HepG2 (cell line): ENCODE data around the gene GAGE10. TPM values are rescaled to one million over a fixed set of nuclear protein-coding genes. Genes with fewer than 3 reads are reported as not detected.
"Not testable (repeated sequence)": the region's sequence is repeated elsewhere in the genome, so short reads cannot be mapped to it uniquely, and the experiment has no call there.

ENCODE experiments used
- ATAC-seq: fragments of 200-7000 bp; cut with Tn5 transposase; 3 replicates; pipeline ENCODE4 v1.9.1; 2020; ENCODE audit warnings: mild to moderate bottlenecking, moderate library complexity
- BruUV-seq: library from RNA; stranded (reverse); fragments of 400-500 nt; replicated peaks from 2 replicates; lab custom pipeline; 2021; lab: Mats Ljungman, UMichigan
- CTCF ChIA-PET: fragments of 300-600 bp; formaldehyde crosslinking; extraction: SDS; loops from one replicate; lab custom pipeline; 2021; ENCODE audit warnings: low total read pairs, inconsistent platforms, low intra/inter-chr PET ratio; lab: Yijun Ruan, JAX
- POLR2A ChIA-PET: fragments of 350-600 bp; sonication (Branson Sonifier 250); formaldehyde crosslinking; loops from one replicate; lab custom pipeline; 2020; ENCODE audit warnings: antibody characterized with exemption, inconsistent platforms; lab: Yijun Ruan, JAX
- DNase-seq: peaks from one replicate; pipeline ENCODE4 v3.0.0-alpha.2; 2015; ENCODE audit warnings: low spot score
- FAIRE-seq: peaks from 3 replicates; lab custom pipeline; 2011; peaks lifted over from hg19 to GRCh38; lab: Jason Lieb, UNC
- H2AFZ ChIP-seq: one replicate; pipeline ENCODE4 v1.6.1; 2011; ENCODE audit warnings: low read length, inconsistent platforms
- H3K27ac ChIP-seq: fragments of 300-600 bp; 3 replicates; pipeline ENCODE4 v1.8.0; 2011; ENCODE audit warnings: mixed run types, mild to moderate bottlenecking, mixed read lengths, low read length, inconsistent platforms; ENCODE audit not compliant: insufficient read depth; ENCODE audit errors: extremely low read length
- H3K27me3 ChIP-seq, 2 experiments: fragments of 200-600 bp in 1 of 2; 2 replicates in 1 of 2; 3 replicates in 1 of 2; pipeline versions ENCODE4 v1.6.0 to v1.8.0; 2011; ENCODE audit warnings: low read length in 2 of 2, mild to moderate bottlenecking in 2 of 2, moderate library complexity in 2 of 2, inconsistent platforms in 1 of 2; ENCODE audit not compliant: insufficient read depth in 2 of 2, control insufficient read depth in 1 of 2
- H3K36me3 ChIP-seq, 2 experiments: fragments of 200-600 bp in 1 of 2; replicated peaks in 1 of 2; 2 replicates in 1 of 2; 3 replicates in 1 of 2; pipeline versions ENCODE4 v1.5.1 to v1.8.0; 2011; ENCODE audit warnings: low read length in 2 of 2, inconsistent platforms in 1 of 2; ENCODE audit not compliant: insufficient read depth in 2 of 2, control insufficient read depth in 1 of 2
- H3K4me1 ChIP-seq: 2 replicates; pipeline ENCODE4 v1.5.1; 2012; ENCODE audit warnings: low read length, inconsistent platforms; ENCODE audit not compliant: insufficient read depth
- H3K4me2 ChIP-seq: 2 replicates; pipeline ENCODE4 v1.6.0; 2011; ENCODE audit warnings: low read depth, low read length, inconsistent platforms
- H3K4me3 ChIP-seq, 3 experiments: fragments of 200-600 bp in 1 of 3; sonication (generic), shearing (Covaris generic) in 1 of 3; replicated peaks in 1 of 3; 2 replicates each; pipeline ENCODE4 v1.5.1; 2011 to 2016; ENCODE audit warnings: low read length in 3 of 3, inconsistent platforms in 2 of 3, low read depth in 2 of 3, mild to moderate bottlenecking in 2 of 3, control low read depth in 1 of 3, mixed read lengths in 1 of 3; ENCODE audit not compliant: insufficient read depth in 1 of 3
- H3K79me2 ChIP-seq: one replicate; pipeline ENCODE4 v1.6.1; 2011; ENCODE audit warnings: low read length, inconsistent platforms; ENCODE audit not compliant: insufficient read depth
- H3K9ac ChIP-seq: 2 replicates; pipeline ENCODE4 v1.6.0; 2011; ENCODE audit warnings: mild to moderate bottlenecking, low read depth, low read length, inconsistent platforms; ENCODE audit not compliant: insufficient read depth
- H3K9me3 ChIP-seq: 2 replicates; pipeline ENCODE4 v1.5.1; 2012; ENCODE audit warnings: mild to moderate bottlenecking, low read length
- H4K20me1 ChIP-seq: 2 replicates; pipeline ENCODE4 v1.6.0; 2011; ENCODE audit warnings: inconsistent platforms, mild to moderate bottlenecking, low read length, moderate library complexity; ENCODE audit not compliant: insufficient read depth
- MAFK ChIP-seq, 2 experiments: IDR thresholded peaks in 1 of 2; conservative IDR thresholded peaks in 1 of 2; 2 replicates each; pipeline ENCODE4 v1.6.1; 2011; ENCODE audit warnings: improper control_type of control experiment in 2 of 2, low read length in 2 of 2
- RBM39 ChIP-seq: fragments of 200-400 bp; formaldehyde crosslinking; IDR thresholded peaks from one replicate; pipeline ENCODE4 v1.6.1; 2018; ENCODE audit warnings: antibody characterized with exemption, mild to moderate bottlenecking, low read depth, low read length; ENCODE audit not compliant: poor library complexity, severe bottlenecking
- WGBS: methylation state at CpG from one replicate; pipeline ENCODE4 v1.1.6; 2017; ENCODE audit warnings: low lambda C conversion rate; 5-methylcytosine and 5-hydroxymethylcytosine counted together
- in situ Hi-C: cut with HindIII; loops from 2 replicates; pipeline ENCODE4 v1.10.0; 2017; ENCODE audit warnings: low pct_unique_long_range_greater_than_20kb; ENCODE audit not compliant: extremely low pct_ligation_motif_present
- intact Hi-C: fragments of 100-400 bp; cut with micrococcal nuclease; formaldehyde crosslinking; loops from one replicate; pipeline ENCODE4 v1.10.0; 2022; ENCODE audit not compliant: unreplicated experiment
- polyA plus RNA-seq, 8 experiments: library from polyadenylated mRNA; depleted of rRNA in 3 of 8; stranded (reverse) in 7 of 8; unstranded in 1 of 8; fragments of >200 nt; fragmentation: Illumina TruSeq in 4 of 8; extraction: Trizol in 4 of 8; gene quantifications; 2 replicates each; pipeline versions ENCODE4 v1.2.1 to v1.2.3, GENCODE V29; 2011 to 2016; ENCODE audit warnings: low read depth in 4 of 8, missing spikeins in 1 of 8, mixed read lengths in 1 of 8; ENCODE audit not compliant: insufficient read depth in 1 of 8
- total RNA-seq, 5 experiments: library from RNA; depleted of rRNA; stranded (reverse); fragments of >200 nt; fragmentation: Illumina TruSeq; extraction: Trizol; gene quantifications; 2 replicates each; pipeline ENCODE4 v1.2.3, GENCODE V29; 2016; ENCODE audit warnings: low read depth in 1 of 5

GAGE10 gene
- total and polyA plus RNA-seq, 2 of the 13 experiments (the other 11 are each of a cell fraction or from before 2014, with no cell fraction given) = not detected

DNA sequence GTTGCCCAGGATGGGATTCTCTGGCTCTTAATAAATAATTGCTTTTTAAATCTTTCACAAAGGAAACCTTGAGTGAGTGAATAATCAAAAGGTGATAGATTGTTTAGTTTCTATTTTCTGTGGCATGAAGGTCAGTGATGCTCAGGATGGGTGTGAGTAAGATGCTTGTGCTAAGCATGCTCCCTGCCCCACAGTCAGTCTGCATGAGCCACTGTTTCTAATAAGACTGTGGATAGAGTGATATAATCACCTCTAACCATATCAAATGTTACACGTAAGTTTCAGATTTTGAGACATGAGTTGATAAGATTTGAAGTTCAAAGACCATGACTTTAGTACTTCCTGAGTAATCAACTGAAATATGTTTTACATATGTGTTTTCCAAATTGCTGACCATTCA lies 2.7 kb upstream of the GAGE10 start:
- Histone ChIP-seq H3K4me3 (no peak overlapping the region), H3K4me1 (no peaks in the 10 kb centered on the region), H3K27ac (no peak overlapping the region), H3K9ac (no peak overlapping the region), H3K4me2 (no peak overlapping the region), H3K27me3 (no peaks in the 10 kb centered on the region), H4K20me1 (no peaks in the 10 kb centered on the region), H3K36me3 (no peaks in the 10 kb centered on the region), H3K79me2 (no peaks in the 10 kb centered on the region), H3K9me3 (no peaks in the 10 kb centered on the region), H2AFZ (no peak overlapping the region)
- intact Hi-C loops = no loop called here
- no TSS peak for BruUV-seq
- no peak for ATAC-seq
- no peak for TF ChIP-seq RBM39
- peak in 1 of 2 experiments; percentile 25; a peak in 1 of 4 replicates for TF ChIP-seq MAFK (conservative IDR thresholded peaks at IDR 0.05 in 1 of 2, IDR thresholded peaks at IDR 0.05 in 1 of 2; ENCODE audit: low read length in 2 of 2)
- in situ Hi-C loops = no loop called here
- no CpG with 5 or more reads among the region's 1 CpG for WGBS
- DNase-seq = no peak
- POLR2A ChIA-PET = no interaction called here
- CTCF ChIA-PET = no interaction called here
- no peak for FAIRE-seq

DNA sequence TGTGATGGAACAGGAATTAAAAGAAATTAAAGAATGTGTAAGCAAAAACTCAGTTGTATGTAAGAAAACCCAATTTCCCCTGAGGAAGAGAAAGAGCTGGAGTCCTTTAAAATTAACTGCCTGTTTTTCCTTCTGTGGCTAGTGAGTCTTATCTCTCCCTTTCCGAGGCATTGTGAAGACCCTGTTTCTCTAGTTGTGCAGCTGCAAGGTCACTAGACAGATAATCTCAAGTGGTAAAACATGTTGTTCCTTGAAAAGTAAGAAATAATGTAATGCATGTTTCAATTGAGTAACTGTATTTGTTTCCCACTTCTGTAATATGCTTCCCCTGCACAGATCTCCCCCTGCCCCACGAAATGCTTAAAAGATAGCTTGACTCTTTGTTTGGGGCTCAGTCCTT lies 4.3 kb downstream of the GAGE10 start:
- H3K4me1 ChIP-seq, H3K4me2 ChIP-seq, ATAC-seq, POLR2A ChIA-PET, H3K4me3 ChIP-seq, H3K27ac ChIP-seq, H4K20me1 ChIP-seq, H3K27me3 ChIP-seq, DNase-seq, CTCF ChIA-PET, in situ Hi-C loops, intact Hi-C loops, H3K36me3 ChIP-seq, H3K9me3 ChIP-seq, H3K79me2 ChIP-seq, H3K9ac ChIP-seq, FAIRE-seq, BruUV-seq, H2AFZ ChIP-seq: not testable (repeated sequence)
- WGBS = 11% methylated on average over 1 of the region's 2 CpGs
